ENCODE measurements around the gene PPP4R4. TPM values are rescaled to one million over a fixed set of nuclear protein-coding genes. Genes with fewer than 3 reads are reported as not detected.
"Not testable (repeated sequence)": the region's sequence is repeated elsewhere in the genome, so short reads cannot be mapped to it uniquely, and the experiment has no call there.

The PPP4R4 gene
- total RNA-seq, 1 donor from 2014 or later, result 14.0 TPM

DNA sequence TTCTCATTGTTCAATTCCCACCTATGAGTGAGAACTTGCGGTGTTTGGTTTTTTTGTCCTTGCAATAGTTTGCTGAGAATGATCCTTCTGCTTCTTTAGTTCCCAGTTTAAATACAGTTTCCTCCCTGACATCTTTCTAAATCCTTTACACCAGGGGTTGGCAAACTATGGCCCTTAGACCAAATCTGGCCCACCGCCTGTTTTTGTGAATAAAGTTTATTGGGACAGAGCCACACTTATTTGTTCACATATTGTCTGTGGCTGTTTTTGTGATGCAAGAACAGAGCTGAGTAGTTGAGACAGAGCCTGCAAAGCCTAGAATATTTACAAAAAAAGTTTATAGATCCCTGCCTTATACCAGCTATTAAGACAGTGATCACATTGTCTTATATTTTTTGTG is 65.3 kb downstream of the PPP4R4 start:
- H3K27me3 ChIP-seq (ENCODE audit: control insufficient read depth, insufficient read depth, low read length), result no peaks in the 10 kb centered on the region
- DNase-seq (ENCODE audit: low read depth) (no peak), FAIRE-seq (no peak)
- peaks cover 2% of the 10 kb centered on the region for H3K36me3 ChIP-seq (ENCODE audit: control insufficient read depth, insufficient read depth, low read length)
- H3K4me3 ChIP-seq (ENCODE audit: low read depth, low read length), result no peak overlapping the region
- TF ChIP-seq CTCF (IDR thresholded peaks at IDR 0.05; ENCODE audit: insufficient read depth, low read length, severe bottlenecking), result no peak

- TF ChIP-seq CTCF (IDR thresholded peaks at IDR 0.05; ENCODE audit: insufficient read depth, low read length, severe bottlenecking), result no peak
- FAIRE-seq, result no peak
Observed at GRCh38 chr14:94244182-94244581, 70.1 kb downstream of the PPP4R4 start.

DNA sequence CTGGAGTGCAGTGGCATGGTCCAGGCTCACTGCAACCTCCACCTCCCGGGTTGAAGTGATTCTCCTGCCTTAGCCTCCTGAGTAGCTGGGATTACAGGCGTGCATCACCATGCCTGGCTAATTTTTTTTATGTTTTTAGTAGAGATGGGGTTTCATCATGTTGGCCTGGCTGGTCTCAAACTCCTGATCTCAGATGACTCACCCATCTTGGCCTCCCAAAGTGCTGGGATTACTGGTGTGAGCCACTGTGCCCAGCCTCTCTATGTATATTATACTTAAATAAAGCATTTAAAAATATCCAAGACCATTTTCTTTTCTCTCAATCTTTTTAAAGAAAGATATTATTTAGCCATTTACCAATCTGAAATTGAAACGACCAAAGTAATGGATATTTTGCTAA is 90.1 kb downstream of the PPP4R4 start:
- not testable (repeated sequence) for H3K4me3 ChIP-seq (ENCODE audit: low read depth, low read length); H3K27me3 ChIP-seq (ENCODE audit: control insufficient read depth, insufficient read depth, low read length); H3K36me3 ChIP-seq (ENCODE audit: control insufficient read depth, insufficient read depth, low read length); FAIRE-seq
- peak; percentile 2 for DNase-seq (ENCODE audit: low read depth)

More at GRCh38 chr14:94244182-94244581, 70.1 kb downstream of the PPP4R4 start:
- H3K27me3 ChIP-seq (ENCODE audit: control insufficient read depth, insufficient read depth, low read length), result no peaks in the 10 kb centered on the region
- no peak for DNase-seq (ENCODE audit: low read depth)
- H3K4me3 ChIP-seq (ENCODE audit: low read depth, low read length), result no peak overlapping the region
- H3K36me3 ChIP-seq (ENCODE audit: control insufficient read depth, insufficient read depth, low read length), result peaks cover 7% of the 10 kb centered on the region

DNA sequence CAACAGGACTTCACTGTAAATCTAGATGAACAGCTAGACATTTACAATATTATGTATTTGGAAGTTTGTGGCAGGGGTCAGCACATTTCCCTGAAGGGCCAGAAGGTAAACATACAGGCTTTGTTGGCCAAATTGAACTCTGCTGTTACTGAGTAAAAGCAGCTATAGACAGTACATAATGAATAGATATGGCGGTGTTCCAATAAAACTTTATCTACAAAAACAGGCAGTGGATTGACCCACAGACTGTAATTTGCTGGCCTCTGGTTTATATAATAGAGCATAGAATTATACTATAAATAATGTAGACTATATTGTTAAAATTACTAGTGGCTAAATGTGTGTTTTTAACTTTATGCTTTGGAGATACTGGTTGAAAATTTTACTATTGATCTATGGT is 93.2 kb downstream of the PPP4R4 start:
- no peak for TF ChIP-seq CTCF (IDR thresholded peaks at IDR 0.05; ENCODE audit: insufficient read depth, low read length, severe bottlenecking)
- no peaks in the 10 kb centered on the region for H3K27me3 ChIP-seq (ENCODE audit: control insufficient read depth, insufficient read depth, low read length)
- H3K36me3 ChIP-seq (ENCODE audit: control insufficient read depth, insufficient read depth, low read length), result no peaks in the 10 kb centered on the region
- DNase-seq (ENCODE audit: low read depth), result no peak
- H3K4me3 ChIP-seq (ENCODE audit: low read depth, low read length), result no peak overlapping the region
- FAIRE-seq, result no peak

GRCh38 chr14:94268582-94268981 is 94.5 kb downstream of the PPP4R4 start:
- not testable (repeated sequence) for FAIRE-seq; H3K4me3 ChIP-seq (ENCODE audit: low read depth, low read length); DNase-seq (ENCODE audit: low read depth); H3K27me3 ChIP-seq (ENCODE audit: control insufficient read depth, insufficient read depth, low read length); H3K36me3 ChIP-seq (ENCODE audit: control insufficient read depth, insufficient read depth, low read length)

DNA sequence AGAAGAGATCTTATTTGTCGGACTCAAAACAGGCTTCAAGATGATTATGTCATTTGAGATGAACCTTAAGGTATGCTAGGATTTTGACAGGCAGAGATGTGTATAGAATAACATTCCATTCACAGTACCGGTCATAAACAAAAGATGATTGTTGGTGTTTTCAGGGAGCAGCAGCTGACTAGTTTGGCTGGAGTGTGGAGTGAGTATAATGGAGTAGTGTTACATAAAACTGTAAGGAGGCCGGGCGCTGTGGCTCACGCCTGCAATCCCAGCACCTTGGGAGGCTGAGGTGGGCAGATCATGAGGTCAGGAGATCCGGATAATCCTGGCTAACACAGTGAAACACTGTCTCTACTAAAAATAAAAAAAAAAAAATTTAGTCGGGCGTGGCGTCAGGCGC is 95.0 kb downstream of the PPP4R4 start:
- Histone ChIP-seq H3K4me3 (ENCODE audit: low read depth, low read length) (no peak overlapping the region), H3K27me3 (ENCODE audit: control insufficient read depth, insufficient read depth, low read length) (no peaks in the 10 kb centered on the region), H3K36me3 (ENCODE audit: control insufficient read depth, insufficient read depth, low read length) (no peaks in the 10 kb centered on the region)
- DNase-seq (ENCODE audit: low read depth) (no peak), FAIRE-seq (no peak)
- TF ChIP-seq CTCF (IDR thresholded peaks at IDR 0.05; ENCODE audit: insufficient read depth, low read length, severe bottlenecking), result no peak

DNA sequence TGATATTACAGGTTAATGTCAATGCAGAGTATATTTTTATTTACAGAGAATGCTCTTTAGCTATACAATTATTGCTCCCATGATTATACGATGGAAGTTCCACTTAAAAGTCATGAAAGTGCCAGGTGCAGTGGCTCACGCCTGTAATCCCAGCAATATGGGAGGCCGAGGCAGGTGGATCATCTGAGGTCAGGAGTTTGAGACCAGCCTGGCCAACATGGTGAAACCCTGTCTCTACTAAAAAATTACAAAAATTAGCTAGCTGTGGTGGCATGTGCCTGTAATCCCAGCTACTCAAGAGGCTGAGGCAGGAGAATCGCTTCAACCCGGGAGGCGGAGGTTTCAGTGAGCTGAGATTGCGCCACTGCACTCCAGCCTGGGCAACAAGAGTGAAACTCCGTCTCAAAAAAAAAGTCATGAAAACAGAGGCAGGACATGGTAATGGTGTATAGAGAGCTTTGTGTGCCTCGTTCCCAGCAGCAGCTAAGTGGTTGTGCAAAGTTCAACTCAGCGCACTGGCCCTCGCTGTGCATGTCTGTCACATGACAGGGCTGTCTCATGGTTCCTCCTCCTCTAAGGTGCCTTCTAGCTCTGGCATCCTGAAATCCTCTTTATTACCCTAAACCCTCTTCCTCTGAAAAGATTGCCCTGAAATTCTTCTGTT is 102.9 kb downstream of the PPP4R4 start:
- FAIRE-seq, result peak; percentile 50
- not testable (repeated sequence) for DNase-seq (ENCODE audit: low read depth); H3K4me3 ChIP-seq (ENCODE audit: low read depth, low read length); H3K36me3 ChIP-seq (ENCODE audit: control insufficient read depth, insufficient read depth, low read length); H3K27me3 ChIP-seq (ENCODE audit: control insufficient read depth, insufficient read depth, low read length)
